Gastroesophageal sphincter (tissue), 4 donors: ENCODE measurements around the gene ZNF219. TPM values are rescaled to one million over a fixed set of nuclear protein-coding genes. Genes with fewer than 3 reads are reported as not detected.

ENCODE experiments used
- ATAC-seq: fragments of 150-250 bp; one replicate; pipeline ENCODE4 v1.9.1; 2016; ENCODE audit warnings: mild to moderate bottlenecking, moderate library complexity
- H3K27ac ChIP-seq, 4 donors: fragments of 200-600 bp; sonication (generic) in 3 of 4; 1 replicate in 3 of 4; 2 replicates in 1 of 4; pipeline ENCODE4 v1.5.1; 2016 to 2019
- H3K27me3 ChIP-seq: fragments of 200-600 bp; sonication (generic); one replicate; pipeline ENCODE4 v1.5.1; 2019
- H3K36me3 ChIP-seq, 2 donors: fragments of 200-600 bp; sonication (generic); one replicate each; pipeline ENCODE4 v1.5.1; 2019; ENCODE audit warnings: control low read depth in 1 of 2
- H3K4me1 ChIP-seq, 3 donors: fragments of 200-600 bp; sonication (generic); 1 replicate in 2 of 3; 2 replicates in 1 of 3; pipeline ENCODE4 v1.5.1; 2016 to 2019; ENCODE audit warnings: control low read depth in 2 of 3
- H3K4me3 ChIP-seq, 2 donors: fragments of 200-600 bp; sonication (generic); one replicate each; pipeline ENCODE4 v1.5.1; 2019; ENCODE audit warnings: mild to moderate bottlenecking in 1 of 2, moderate library complexity in 1 of 2
- H3K9me3 ChIP-seq, 3 donors: fragments of 200-600 bp; sonication (generic); one replicate each; pipeline ENCODE4 v1.5.1; 2017 to 2019; ENCODE audit warnings: control low read depth in 2 of 3
- CTCF ChIP-seq, 4 experiments: fragments of 200-600 bp in 2 of 4; fragments of 450-650 bp in 2 of 4; sonication (generic) in 1 of 4; IDR thresholded peaks; one replicate each; pipeline ENCODE4 v1.5.1; 2017 to 2019; ENCODE audit warnings: antibody characterized with exemption in 4 of 4, mild to moderate bottlenecking in 2 of 4, moderate library complexity in 2 of 4
- EP300 ChIP-seq: sonication (generic); formaldehyde crosslinking; IDR thresholded peaks from one replicate; pipeline ENCODE4 v1.6.1; 2017; ENCODE audit warnings: antibody characterized with exemption, mild to moderate bottlenecking
- POLR2A ChIP-seq, 2 donors: fragments of 450-650 bp; IDR thresholded peaks; one replicate each; pipeline ENCODE4 v1.6.1; 2017; ENCODE audit warnings: antibody characterized with exemption in 2 of 2, mild to moderate bottlenecking in 2 of 2, moderate library complexity in 1 of 2
- POLR2AphosphoS5 ChIP-seq: sonication (generic); formaldehyde crosslinking; IDR thresholded peaks from one replicate; pipeline ENCODE4 v1.6.1; 2017; ENCODE audit warnings: antibody characterized with exemption
- WGBS, 2 donors: methylation state at CpG; one replicate each; pipeline ENCODE4 v1.1.5; 2018; ENCODE audit warnings: low coverage in 1 of 2; 5-methylcytosine and 5-hydroxymethylcytosine counted together
- total RNA-seq, 4 donors: library from RNA; depleted of rRNA; stranded (reverse); fragments of >200 nt; gene quantifications; one replicate each; pipeline ENCODE4 v1.1.0, GENCODE V29; 2016

ZNF219 gene
- total RNA-seq, 4 donors from 2014 or later, result 42.5 to 112 (median 77.4) TPM

GRCh38 chr14:21123429-21123828 lies 25.0 kb upstream of the ZNF219 start:
- Histone ChIP-seq H3K27ac (no peak overlapping the region), H3K27me3 (no peaks in the 10 kb centered on the region), H3K4me3 (no peak overlapping the region), H3K9me3 (no peaks in the 10 kb centered on the region), H3K36me3 (no peaks in the 10 kb centered on the region), H3K4me1 (no peaks in the 10 kb centered on the region)
- no peak for ATAC-seq
- 50 to 80% methylated on average over 1 of the region's 1 CpG for WGBS, 2 donors
- TF ChIP-seq POLR2A (IDR thresholded peaks at IDR 0.05) (no peak), CTCF (IDR thresholded peaks at IDR 0.05) (no peak), POLR2AphosphoS5 (no peak), EP300 (no peak)

GRCh38 chr14:21121122-21121521 lies 22.7 kb upstream of the ZNF219 start:
- 14 to 42% methylated on average over 1 of the region's 1 CpG for WGBS, 2 donors
- Histone ChIP-seq H3K27ac (no peak overlapping the region), H3K36me3 (no peaks in the 10 kb centered on the region), H3K9me3 (no peaks in the 10 kb centered on the region), H3K4me3 (no peak overlapping the region), H3K4me1 (no peaks in the 10 kb centered on the region), H3K27me3 (no peaks in the 10 kb centered on the region)
- no peak for ATAC-seq
- TF ChIP-seq CTCF (IDR thresholded peaks at IDR 0.05) (no peak), EP300 (no peak), POLR2AphosphoS5 (no peak), POLR2A (IDR thresholded peaks at IDR 0.05) (no peak)

- Histone ChIP-seq H3K9me3 (no peaks in the 10 kb centered on the region), H3K36me3 (no peaks in the 10 kb centered on the region), H3K4me1 (no peaks in the 10 kb centered on the region), H3K27ac (no peak overlapping the region), H3K4me3 (no peak overlapping the region), H3K27me3 (no peaks in the 10 kb centered on the region)
- 69 to 81% methylated on average over 6 of the region's 6 CpGs for WGBS, 2 donors
- no peak for ATAC-seq
- TF ChIP-seq EP300, result no peak
Observed at GRCh38 chr14:21120686-21121085, 22.2 kb upstream of the ZNF219 start.

GRCh38 chr14:21118933-21119332 lies 20.5 kb upstream of the ZNF219 start:
- ATAC-seq, result no peak
- Histone ChIP-seq H3K9me3 (no peaks in the 10 kb centered on the region), H3K27ac (no peak overlapping the region), H3K27me3 (no peaks in the 10 kb centered on the region), H3K4me3 (no peak overlapping the region), H3K36me3 (no peaks in the 10 kb centered on the region), H3K4me1 (no peaks in the 10 kb centered on the region)
- TF ChIP-seq POLR2A (IDR thresholded peaks at IDR 0.05), result no peak
- TF ChIP-seq POLR2AphosphoS5, result no peak
- TF ChIP-seq EP300, result no peak
- no peak for TF ChIP-seq CTCF (IDR thresholded peaks at IDR 0.05)
- WGBS, 2 donors, result 94 to 97% methylated on average over 3 of the region's 3 CpGs

- Histone ChIP-seq H3K9me3 (no peaks in the 10 kb centered on the region), H3K4me1 (no peaks in the 10 kb centered on the region), H3K4me3 (no peak overlapping the region), H3K27ac (no peak overlapping the region), H3K36me3 (no peaks in the 10 kb centered on the region), H3K27me3 (no peaks in the 10 kb centered on the region)
- WGBS, 2 donors, result 95% methylated on average over 2 of the region's 2 CpGs
- TF ChIP-seq POLR2AphosphoS5 (no peak), CTCF (IDR thresholded peaks at IDR 0.05) (no peak), POLR2A (IDR thresholded peaks at IDR 0.05) (no peak), EP300 (no peak)
- ATAC-seq, result no peak
Observed at GRCh38 chr14:21113369-21113768, 14.9 kb upstream of the ZNF219 start.
